B cell (primary cell): ENCODE results near the gene SLC45A3. TPM values are rescaled to one million over a fixed set of nuclear protein-coding genes. Genes with fewer than 3 reads are reported as not detected.

Source experiments
- ATAC-seq: fragments of 200-7000 bp; cut with Tn5 transposase; one replicate; pipeline ENCODE4 v1.10.0; 2021; ENCODE audit warnings: low read depth, mild to moderate bottlenecking, moderate number of reproducible peaks, moderate library complexity
- CTCF ChIA-PET: fragments of 350-600 bp; sonication (Branson Sonifier 250); formaldehyde crosslinking; loops from one replicate; lab custom pipeline; 2021; ENCODE audit warnings: antibody characterized with exemption, inconsistent platforms; lab: Charles Lee
- POLR2A ChIA-PET: fragments of 350-600 bp; sonication (Branson Sonifier 250); formaldehyde crosslinking; loops from one replicate; lab custom pipeline; 2021; ENCODE audit warnings: antibody characterized with exemption; lab: Charles Lee
- DNase-seq: peaks from one replicate; pipeline ENCODE4 v3.0.0; 2013
- H2AFZ ChIP-seq: 2 replicates; pipeline ENCODE4 v1.6.1; 2012; ENCODE audit warnings: mild to moderate bottlenecking, low read depth, low read length; ENCODE audit not compliant: insufficient read depth, poor library complexity, severe bottlenecking
- H3K27ac ChIP-seq, 2 donors: 1 replicate in 1 of 2; 2 replicates in 1 of 2; pipeline ENCODE4 v1.5.1; 2012 to 2013; ENCODE audit warnings: low read length in 2 of 2, mild to moderate bottlenecking in 2 of 2, moderate library complexity in 1 of 2
- H3K27me3 ChIP-seq, 4 experiments: fragments of 200-600 bp in 1 of 4; sonication (generic) in 1 of 4; replicated peaks in 1 of 4; 1 replicate in 2 of 4; 2 replicates in 2 of 4; pipeline versions ENCODE4 v1.6.1 to v1.7.0; 2013 to 2016; ENCODE audit warnings: low read length in 3 of 4, mild to moderate bottlenecking in 2 of 4, mixed read lengths in 1 of 4, moderate library complexity in 1 of 4; ENCODE audit not compliant: insufficient read depth in 4 of 4, control insufficient read depth in 3 of 4; ENCODE audit errors: control extremely low read depth in 1 of 4
- H3K36me3 ChIP-seq, 2 experiments: replicated peaks in 1 of 2; 1 replicate in 1 of 2; 2 replicates in 1 of 2; pipeline versions ENCODE4 v1.6.1 to v1.7.1; 2013; ENCODE audit warnings: low read length in 1 of 2; ENCODE audit not compliant: insufficient read depth in 2 of 2, control insufficient read depth in 1 of 2; ENCODE audit errors: control extremely low read depth in 1 of 2, extremely low read depth in 1 of 2
- H3K4me1 ChIP-seq, 2 donors: fragments of 200-600 bp in 1 of 2; sonication (generic) in 1 of 2; 1 replicate in 1 of 2; 2 replicates in 1 of 2; pipeline versions ENCODE4 v1.5.1 to v1.6.1; 2013 to 2017; ENCODE audit warnings: low read length in 2 of 2; ENCODE audit not compliant: control insufficient read depth in 2 of 2, insufficient read depth in 2 of 2
- H3K4me2 ChIP-seq: replicated peaks from 2 replicates; pipeline ENCODE3; 2012; ENCODE audit warnings: mild to moderate bottlenecking, low read depth, low read length; ENCODE audit not compliant: poor library complexity, severe bottlenecking
- H3K4me3 ChIP-seq, 5 experiments: fragments of 200-600 bp in 1 of 5; sonication (generic) in 1 of 5; 1 replicate in 3 of 5; 2 replicates in 2 of 5; pipeline versions ENCODE4 v1.5.1 to v1.7.0; 2011 to 2016; ENCODE audit warnings: low read length in 4 of 5, mild to moderate bottlenecking in 4 of 5, low read depth in 2 of 5, control low read depth in 1 of 5, moderate library complexity in 1 of 5; ENCODE audit not compliant: insufficient read depth in 1 of 5; ENCODE audit errors: control extremely low read depth in 1 of 5, extremely low read depth in 1 of 5
- H3K79me2 ChIP-seq: fragments of 200-600 bp; sonication (generic); one replicate; pipeline ENCODE4 v1.6.0; 2016; ENCODE audit warnings: low read length; ENCODE audit not compliant: control insufficient read depth, insufficient read depth
- H3K9ac ChIP-seq: fragments of 200-600 bp; sonication (generic); 2 replicates; pipeline ENCODE4 v1.6.1; 2017; ENCODE audit warnings: mild to moderate bottlenecking, low read length, moderate library complexity
- H3K9me3 ChIP-seq, 3 donors: one replicate each; pipeline versions ENCODE4 v1.6.1 to v1.7.1; 2013; ENCODE audit warnings: low read length in 2 of 3; ENCODE audit not compliant: control insufficient read depth in 2 of 3, insufficient read depth in 1 of 3; ENCODE audit errors: control extremely low read depth in 1 of 3
- H4K20me1 ChIP-seq: 2 replicates; pipeline ENCODE4 v1.6.0; 2012; ENCODE audit warnings: mild to moderate bottlenecking, low read length; ENCODE audit not compliant: insufficient read depth, control insufficient read depth, poor library complexity, severe bottlenecking
- H3K27ac Mint-ChIP-seq: one replicate; pipeline ENCODE4 v1.8.0; 2021; ENCODE audit warnings: mixed read lengths
- H3K27me3 Mint-ChIP-seq: one replicate; pipeline ENCODE4 v1.8.0; 2021; ENCODE audit warnings: mixed read lengths
- H3K4me1 Mint-ChIP-seq: one replicate; pipeline ENCODE4 v1.8.0; 2021; ENCODE audit warnings: mixed read lengths
- H3K4me3 Mint-ChIP-seq: one replicate; pipeline ENCODE4 v1.8.0; 2021; ENCODE audit warnings: mixed read lengths
- H3K9me3 Mint-ChIP-seq: one replicate; pipeline ENCODE4 v1.8.0; 2022; ENCODE audit warnings: mixed read lengths; ENCODE audit not compliant: insufficient read depth
- EZH2 ChIP-seq: IDR thresholded peaks from 2 replicates; pipeline ENCODE4 v1.6.1; 2012; ENCODE audit warnings: borderline replicate concordance, low read depth, mild to moderate bottlenecking, moderate library complexity, low read length; ENCODE audit not compliant: insufficient read depth, poor library complexity, severe bottlenecking
- WGBS: methylation state at CpG from one replicate; pipeline ENCODE4 v1.1.5; 2013; ENCODE audit warnings: missing lambda C conversion rate; ENCODE audit not compliant: insufficient coverage; 5-methylcytosine and 5-hydroxymethylcytosine counted together
- intact Hi-C: fragments of 100-400 bp; cut with micrococcal nuclease; formaldehyde crosslinking; loops from one replicate; pipeline ENCODE4 v1.10.0; 2022
- polyA plus RNA-seq: library from polyadenylated mRNA; depleted of rRNA; stranded (reverse); fragments of >200 nt; gene quantifications from 2 replicates; pipeline ENCODE4 v1.2.3, GENCODE V29; 2012
- total RNA-seq, 2 donors: library from RNA; stranded (reverse); fragments of 120-200 nt in 1 of 2; gene quantifications; 1 replicate in 1 of 2; 2 replicates in 1 of 2; pipeline versions ENCODE4 v1.2.3 to v1.2.4, GENCODE V29; 2013 to 2022
- TF ChIP-seq, protein P1 (sequence below): fragments of 200-600 bp; IDR thresholded peaks from one replicate; pipeline ENCODE4 v1.8.0; 2022; ENCODE audit warnings: antibody characterized with exemption, mild to moderate bottlenecking

The SLC45A3 gene
- total and polyA plus RNA-seq, 2 donors (not counting 1 experiment from before 2014, with no cell fraction given), result 5.0 to 23.9 TPM

DNA sequence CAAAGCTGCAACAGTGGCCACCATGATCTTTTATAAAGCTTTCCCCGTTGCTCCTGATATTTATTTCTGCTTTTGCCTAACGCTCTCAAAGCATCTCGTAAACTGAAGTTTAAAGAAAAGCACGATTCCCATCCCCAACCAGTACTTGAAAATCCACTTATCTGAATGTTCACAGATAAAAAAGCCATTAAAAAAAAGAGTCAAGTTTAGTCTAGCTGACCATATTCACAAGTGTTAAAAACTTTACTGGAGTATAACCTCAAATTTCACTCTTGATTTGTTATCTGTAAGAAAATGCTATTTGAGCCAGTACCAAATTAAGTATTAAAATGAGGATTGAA is 34.6 kb upstream of the SLC45A3 start:
- Mint-ChIP-seq H3K4me1 (peaks cover 15% of the 10 kb centered on the region), H3K4me3 (no peak overlapping the region), H3K9me3 (no peaks in the 10 kb centered on the region), H3K27me3 (no peaks in the 10 kb centered on the region), H3K27ac (no peak overlapping the region)
- ChIA-PET CTCF (interaction anchor here (1.1 to 16.3 kb wide), 5 partner anchors 10 to 263 kb away, joined by 4 to 943 read pairs (median 68); no protein-coding TSS in a partner anchor), POLR2A (no interaction called here)
- ATAC-seq (no peak), DNase-seq (no peak)
- Histone ChIP-seq H3K4me2 (no peak overlapping the region), H3K4me1 (peaks cover 6 to 7% of the 10 kb centered on the region in 2 donors), H3K9me3 (no peaks in the 10 kb centered on the region), H3K79me2 (no peaks in the 10 kb centered on the region), H3K9ac (no peak overlapping the region), H3K36me3 (peaks cover 6 to 41% of the 10 kb centered on the region in 2 experiments), H2AFZ (no peak overlapping the region), H3K27ac (no peak overlapping the region), H3K27me3 (no peaks in the 10 kb centered on the region), H4K20me1 (no peaks in the 10 kb centered on the region), H3K4me3 (no peak overlapping the region)
- intact Hi-C loops, result loop anchor here (5.0 kb wide), 1 partner anchor 262 kb away; no protein-coding TSS in a partner anchor
- TF ChIP-seq, protein P1, sequence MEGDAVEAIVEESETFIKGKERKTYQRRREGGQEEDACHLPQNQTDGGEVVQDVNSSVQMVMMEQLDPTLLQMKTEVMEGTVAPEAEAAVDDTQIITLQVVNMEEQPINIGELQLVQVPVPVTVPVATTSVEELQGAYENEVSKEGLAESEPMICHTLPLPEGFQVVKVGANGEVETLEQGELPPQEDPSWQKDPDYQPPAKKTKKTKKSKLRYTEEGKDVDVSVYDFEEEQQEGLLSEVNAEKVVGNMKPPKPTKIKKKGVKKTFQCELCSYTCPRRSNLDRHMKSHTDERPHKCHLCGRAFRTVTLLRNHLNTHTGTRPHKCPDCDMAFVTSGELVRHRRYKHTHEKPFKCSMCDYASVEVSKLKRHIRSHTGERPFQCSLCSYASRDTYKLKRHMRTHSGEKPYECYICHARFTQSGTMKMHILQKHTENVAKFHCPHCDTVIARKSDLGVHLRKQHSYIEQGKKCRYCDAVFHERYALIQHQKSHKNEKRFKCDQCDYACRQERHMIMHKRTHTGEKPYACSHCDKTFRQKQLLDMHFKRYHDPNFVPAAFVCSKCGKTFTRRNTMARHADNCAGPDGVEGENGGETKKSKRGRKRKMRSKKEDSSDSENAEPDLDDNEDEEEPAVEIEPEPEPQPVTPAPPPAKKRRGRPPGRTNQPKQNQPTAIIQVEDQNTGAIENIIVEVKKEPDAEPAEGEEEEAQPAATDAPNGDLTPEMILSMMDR, result no peak
- TF ChIP-seq EZH2, result no peak
- 100% methylated on average over 4 of the region's 4 CpGs for WGBS

DNA sequence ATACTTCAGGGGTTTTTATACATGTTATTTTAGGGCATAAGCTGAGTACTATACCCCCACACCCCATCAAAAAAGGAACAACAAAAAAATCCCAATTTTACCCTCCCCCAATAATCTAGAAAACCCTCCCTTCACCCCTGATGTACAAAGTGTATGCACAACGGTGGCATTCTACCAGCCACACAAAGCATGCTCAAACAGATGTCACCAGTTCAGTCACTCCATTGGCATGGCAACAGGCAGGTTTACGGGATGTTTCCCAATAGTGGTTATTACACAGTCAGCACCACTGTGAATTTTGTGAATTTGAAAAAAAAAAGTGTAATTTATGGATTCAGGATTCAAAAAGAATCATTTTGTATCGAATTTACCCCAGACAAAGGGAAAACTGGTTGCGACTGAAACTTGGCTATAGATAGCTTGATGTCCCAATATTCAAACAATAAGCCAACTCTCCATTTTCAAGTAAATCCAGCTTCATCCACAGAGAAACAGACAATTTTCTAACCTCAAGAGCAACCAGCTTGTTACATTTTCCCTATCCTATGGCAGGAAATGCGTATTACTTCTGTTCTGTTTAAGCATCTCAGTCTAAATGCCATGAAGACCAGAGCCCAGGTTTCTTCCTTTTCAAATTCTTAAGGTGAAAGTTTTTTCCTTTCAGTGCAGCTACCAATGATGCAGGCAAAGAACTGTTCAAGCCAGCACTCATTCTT is 34.0 kb upstream of the SLC45A3 start:
- Histone ChIP-seq H3K27me3 (no peaks in the 10 kb centered on the region), H3K4me1 (peaks cover 6 to 7% of the 10 kb centered on the region in 2 donors), H3K4me3 (no peak overlapping the region), H3K4me2 (no peak overlapping the region), H4K20me1 (no peaks in the 10 kb centered on the region), H3K9ac (no peak overlapping the region), H3K79me2 (no peaks in the 10 kb centered on the region), H3K27ac (no peak overlapping the region), H3K36me3 (peaks cover 6 to 36% of the 10 kb centered on the region in 2 experiments), H2AFZ (no peak overlapping the region), H3K9me3 (no peaks in the 10 kb centered on the region)
- intact Hi-C loops, result loop anchor here (5.0 kb wide), 1 partner anchor 263 kb away; no protein-coding TSS in a partner anchor
- WGBS, result 97% methylated on average over 4 of the region's 5 CpGs
- no peak for DNase-seq
- Mint-ChIP-seq H3K27ac (no peak overlapping the region), H3K27me3 (no peaks in the 10 kb centered on the region), H3K4me3 (no peak overlapping the region), H3K9me3 (no peaks in the 10 kb centered on the region), H3K4me1 (peaks cover 15% of the 10 kb centered on the region)
- CTCF ChIA-PET, result interaction anchor here (0.8 to 16.3 kb wide), 8 partner anchors 10 to 263 kb away, joined by 3 to 943 read pairs (median 36); partner anchors contain the start of gene SLC45A3
- POLR2A ChIA-PET, result no interaction called here
- no peak for ATAC-seq
- TF ChIP-seq, protein P1, result no peak
- no peak for TF ChIP-seq EZH2
